H9 (cell line): ENCODE measurements around the gene TCF7L2. TPM values are rescaled to one million over a fixed set of nuclear protein-coding genes. Genes with fewer than 3 reads are reported as not detected.

Source experiments
- DNase-seq: peaks from one replicate; pipeline ENCODE4 v3.0.0-alpha.2; 2017
- H2AFZ ChIP-seq: one replicate; pipeline ENCODE4 v1.6.1; 2013; ENCODE audit warnings: mild to moderate bottlenecking, low read length, control low read depth, moderate library complexity
- H2AK5ac ChIP-seq: 2 replicates; pipeline ENCODE4 v1.6.1; 2013; ENCODE audit warnings: low read length, control low read depth, mixed read lengths; ENCODE audit not compliant: insufficient read length
- H2BK120ac ChIP-seq: one replicate; pipeline ENCODE4 v1.6.1; 2013; ENCODE audit warnings: low read depth, mild to moderate bottlenecking, low read length, control low read depth, inconsistent platforms; ENCODE audit not compliant: poor library complexity, severe bottlenecking
- H2BK12ac ChIP-seq: 2 replicates; pipeline ENCODE4 v1.6.1; 2013; ENCODE audit warnings: low read length, control low read depth, mixed read lengths, low read depth; ENCODE audit not compliant: insufficient read length
- H2BK15ac ChIP-seq: 2 replicates; pipeline ENCODE4 v1.6.1; 2013; ENCODE audit warnings: low read depth, low read length, control low read depth
- H2BK20ac ChIP-seq: one replicate; pipeline ENCODE4 v1.6.1; 2013; ENCODE audit warnings: low read depth, mild to moderate bottlenecking, low read length, control low read depth, inconsistent platforms; ENCODE audit not compliant: poor library complexity, severe bottlenecking
- H2BK5ac ChIP-seq: 2 replicates; pipeline ENCODE4 v1.6.1; 2013; ENCODE audit warnings: low read length, control low read depth, mixed read lengths; ENCODE audit not compliant: insufficient read length
- H3K14ac ChIP-seq: 2 replicates; pipeline ENCODE4 v1.6.1; 2013; ENCODE audit warnings: low read length, control low read depth; ENCODE audit not compliant: insufficient read depth
- H3K18ac ChIP-seq: 2 replicates; pipeline ENCODE4 v1.6.1; 2013; ENCODE audit warnings: low read depth, mild to moderate bottlenecking, mixed read lengths, low read length, control low read depth; ENCODE audit not compliant: insufficient read length
- H3K23ac ChIP-seq: 2 replicates; pipeline ENCODE4 v1.6.1; 2013; ENCODE audit warnings: low read length, control low read depth, mixed read lengths, low read depth; ENCODE audit not compliant: insufficient read length
- H3K23me2 ChIP-seq: 2 replicates; pipeline ENCODE4 v1.6.1; 2013; ENCODE audit warnings: low read depth, mild to moderate bottlenecking, mixed read lengths, low read length, control low read depth; ENCODE audit not compliant: insufficient read length, poor library complexity, severe bottlenecking
- H3K27ac ChIP-seq: 2 replicates; pipeline ENCODE4 v1.5.1; 2013; ENCODE audit warnings: low read length, control low read depth, mixed read lengths, low read depth; ENCODE audit not compliant: insufficient read length
- H3K27me3 ChIP-seq: 2 replicates; pipeline ENCODE4 v1.6.1; 2013; ENCODE audit warnings: low read length, control low read depth, inconsistent platforms; ENCODE audit not compliant: insufficient read depth
- H3K4ac ChIP-seq: 2 replicates; pipeline ENCODE4 v1.6.1; 2013; ENCODE audit warnings: low read depth, mild to moderate bottlenecking, control low read depth, inconsistent platforms, low read length, moderate library complexity
- H3K4me1 ChIP-seq: 2 replicates; pipeline ENCODE4 v1.6.1; 2013; ENCODE audit warnings: low read length, control low read depth, inconsistent platforms; ENCODE audit not compliant: insufficient read depth
- H3K4me2 ChIP-seq: 2 replicates; pipeline ENCODE4 v1.6.1; 2013; ENCODE audit warnings: low read length, control low read depth, mixed read lengths; ENCODE audit not compliant: insufficient read length, insufficient read depth
- H3K56ac ChIP-seq: 2 replicates; pipeline ENCODE4 v1.6.1; 2013; ENCODE audit warnings: low read depth, mild to moderate bottlenecking, mixed read lengths, low read length, control low read depth; ENCODE audit not compliant: insufficient read length
- H3K79me1 ChIP-seq: 2 replicates; pipeline ENCODE4 v1.6.1; 2013; ENCODE audit warnings: low read depth, mild to moderate bottlenecking, moderate library complexity, low read length, control low read depth, inconsistent platforms; ENCODE audit not compliant: insufficient read depth, poor library complexity, severe bottlenecking
- H3K79me2 ChIP-seq: 2 replicates; pipeline ENCODE4 v1.6.1; 2013; ENCODE audit warnings: low read length, control low read depth, inconsistent platforms; ENCODE audit not compliant: insufficient read depth
- H3K9ac ChIP-seq: 2 replicates; pipeline ENCODE4 v1.6.1; 2013; ENCODE audit warnings: low read length, control low read depth, mixed read lengths; ENCODE audit not compliant: insufficient read length; ENCODE audit errors: extremely low read depth
- H3K9me3 ChIP-seq: one replicate; pipeline ENCODE4 v1.6.1; 2013; ENCODE audit warnings: low read depth, low read length, inconsistent platforms; ENCODE audit not compliant: control insufficient read depth
- H3T11ph ChIP-seq: one replicate; pipeline ENCODE4 v1.6.1; 2013; ENCODE audit warnings: mild to moderate bottlenecking, low read length, control low read depth, inconsistent platforms
- H4K20me1 ChIP-seq: one replicate; pipeline ENCODE4 v1.6.1; 2013; ENCODE audit not compliant: control insufficient read depth, insufficient read length, insufficient read depth
- H4K5ac ChIP-seq: 2 replicates; pipeline ENCODE4 v1.6.1; 2013; ENCODE audit warnings: low read depth, mild to moderate bottlenecking, mixed read lengths, low read length, control low read depth; ENCODE audit not compliant: insufficient read length
- H4K8ac ChIP-seq: replicated peaks from 2 replicates; pipeline ENCODE4 v1.6.1; 2013; ENCODE audit warnings: low read length, control low read depth, mixed read lengths, low read depth; ENCODE audit not compliant: insufficient read length
- H4K91ac ChIP-seq: 2 replicates; pipeline ENCODE4 v1.6.1; 2013; ENCODE audit warnings: low read depth, mild to moderate bottlenecking, moderate library complexity, mixed read lengths, low read length, control low read depth; ENCODE audit not compliant: insufficient read length
- H3K27ac Mint-ChIP-seq, 3 experiments: 2 replicates in 2 of 3; 3 replicates in 1 of 3; pipeline ENCODE4 v1.8.0; 2020 to 2021; ENCODE audit warnings: mixed read lengths in 3 of 3, mild to moderate bottlenecking in 1 of 3, moderate library complexity in 1 of 3
- H3K27me3 Mint-ChIP-seq: 2 replicates; pipeline ENCODE4 v1.8.0; 2021; ENCODE audit warnings: low read depth, mild to moderate bottlenecking, moderate library complexity, mixed read lengths
- H3K36me3 Mint-ChIP-seq, 3 experiments: 2 replicates in 2 of 3; 3 replicates in 1 of 3; pipeline ENCODE4 v1.8.0; 2020 to 2021; ENCODE audit warnings: low read depth in 3 of 3, mixed read lengths in 3 of 3; ENCODE audit not compliant: insufficient read depth in 1 of 3
- H3K4me1 Mint-ChIP-seq, 2 experiments: 2 replicates each; pipeline ENCODE4 v1.8.0; 2020; ENCODE audit warnings: mixed read lengths in 2 of 2
- H3K4me3 Mint-ChIP-seq, 2 experiments: 2 replicates in 1 of 2; 3 replicates in 1 of 2; pipeline ENCODE4 v1.8.0; 2020 to 2021; ENCODE audit warnings: mild to moderate bottlenecking in 2 of 2, mixed read lengths in 2 of 2, moderate library complexity in 1 of 2
- H3K9me3 Mint-ChIP-seq, 2 experiments: 2 replicates in 1 of 2; 3 replicates in 1 of 2; pipeline ENCODE4 v1.8.0; 2020; ENCODE audit warnings: mild to moderate bottlenecking in 2 of 2, mixed read lengths in 2 of 2, moderate library complexity in 1 of 2
- CTCF ChIP-seq: fragments of 200-600 bp; sonication (generic); conservative IDR thresholded peaks from 3 replicates; pipeline ENCODE4 v1.8.0; 2021; ENCODE audit warnings: antibody characterized with exemption, mild to moderate bottlenecking
- WGBS: extraction: QIAGEN DNeasy Blood & Tissue Kit; methylation state at CpG from one replicate; pipeline ENCODE4 v1.1.7; 2013; ENCODE audit warnings: missing lambda C conversion rate, low lambda C conversion rate, mixed read lengths; ENCODE audit not compliant: insufficient read length; ENCODE audit errors: extremely low coverage; 5-methylcytosine and 5-hydroxymethylcytosine counted together
- total RNA-seq: library from RNA; stranded (reverse); gene quantifications from 2 replicates; pipeline ENCODE4 v1.2.1, GENCODE V29; 2021

The TCF7L2 gene
- total RNA-seq, 1 experiment from 2014 or later = 71.1 TPM

DNA sequence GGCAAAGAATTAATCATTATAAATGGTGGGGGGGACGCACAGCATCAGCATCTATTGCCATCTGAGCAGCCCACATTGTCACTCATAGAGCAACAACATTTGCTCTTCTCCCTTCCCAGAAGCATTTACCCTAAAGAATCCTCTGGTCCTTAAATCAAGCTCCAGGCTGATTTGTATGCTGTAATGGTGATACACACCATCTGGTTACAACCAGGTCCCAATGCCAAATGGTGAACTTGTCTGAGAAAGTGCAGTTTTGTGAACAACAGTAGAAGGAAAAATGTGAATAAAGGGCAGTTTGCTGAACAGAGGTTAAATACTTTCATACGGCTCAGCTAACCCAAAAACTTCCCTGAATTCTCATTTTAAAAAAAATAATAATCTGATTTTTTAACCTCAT lies 38.8 kb upstream of the TCF7L2 start:
- WGBS = no CpG with 5 or more reads among the region's 2 CpGs
- peaks cover 44% of the 10 kb centered on the region for H3K27me3 Mint-ChIP-seq
- H3K27ac ChIP-seq = no peak overlapping the region

More for the DNA sequence above, 38.8 kb upstream of the TCF7L2 start:
- H3K56ac ChIP-seq = no peak overlapping the region
- H3K9me3 Mint-ChIP-seq = no peaks in the 10 kb centered on the region
- no peaks in the 10 kb centered on the region for H3K23me2 ChIP-seq
- H3K79me2 ChIP-seq = no peaks in the 10 kb centered on the region
- DNase-seq = no peak
- no peak overlapping the region for H3K9ac ChIP-seq
- no peak overlapping the region for H2BK12ac ChIP-seq
- H4K20me1 ChIP-seq = no peaks in the 10 kb centered on the region
- no peak overlapping the region for H3K14ac ChIP-seq
- H2BK15ac ChIP-seq = no peak overlapping the region
- H4K91ac ChIP-seq = no peak overlapping the region
- H3K27ac Mint-ChIP-seq = no peak overlapping the region
- no peak overlapping the region for H3K4me3 Mint-ChIP-seq
- no peak overlapping the region for H3K18ac ChIP-seq
- no peak overlapping the region for H2AFZ ChIP-seq
- H3K23ac ChIP-seq = no peak overlapping the region
- H3K79me1 ChIP-seq = no peaks in the 10 kb centered on the region
- H3K4me1 ChIP-seq = no peaks in the 10 kb centered on the region; the same call in 1 of the 2 replicates
- no peaks in the 10 kb centered on the region for H3K36me3 Mint-ChIP-seq
- H3K4ac ChIP-seq = no peak overlapping the region
- H3T11ph ChIP-seq = no peak overlapping the region
- no peak for TF ChIP-seq CTCF
- H2BK5ac ChIP-seq = no peak overlapping the region
- H4K5ac ChIP-seq = no peak overlapping the region
- no peak overlapping the region for H2AK5ac ChIP-seq
- peaks cover 27 to 32% of the 10 kb centered on the region in 2 experiments for H3K4me1 Mint-ChIP-seq
- H3K9me3 ChIP-seq = no peaks in the 10 kb centered on the region
- H3K27me3 ChIP-seq = peaks cover 18% of the 10 kb centered on the region; the same call in 1 of the 2 replicates
- H2BK20ac ChIP-seq = no peak overlapping the region
- H2BK120ac ChIP-seq = no peak overlapping the region
- H3K4me2 ChIP-seq = no peak overlapping the region
- H4K8ac ChIP-seq = no peak overlapping the region
